Tibial artery (tissue), 4 donors: Measurements from ENCODE around the gene USP32.

Experiments used
- DNase-seq, 2 donors: peaks; one replicate each; pipeline ENCODE4 v3.0.0-alpha.2; 2019
- H3K27ac ChIP-seq, 2 donors: fragments of 200-600 bp; sonication (generic) in 1 of 2; 1 replicate in 1 of 2; 2 replicates in 1 of 2; pipeline ENCODE4 v1.5.1; 2018 to 2019; ENCODE audit warnings: mild to moderate bottlenecking in 1 of 2
- H3K27me3 ChIP-seq, 2 donors: fragments of 200-600 bp; sonication (generic) in 1 of 2; one replicate each; pipeline versions ENCODE4 v1.5.1 to v1.6.0; 2016 to 2019
- H3K36me3 ChIP-seq, 3 donors: fragments of 200-600 bp; sonication (generic) in 2 of 3; one replicate each; pipeline ENCODE4 v1.5.1; 2016 to 2019; ENCODE audit warnings: mild to moderate bottlenecking in 2 of 3
- H3K4me1 ChIP-seq, 4 donors: fragments of 200-600 bp; sonication (generic) in 2 of 4; 1 replicate in 3 of 4; 2 replicates in 1 of 4; pipeline ENCODE4 v1.5.1; 2016 to 2019
- H3K4me3 ChIP-seq, 2 donors: fragments of 200-600 bp; sonication (generic) in 1 of 2; 1 replicate in 1 of 2; 2 replicates in 1 of 2; pipeline ENCODE4 v1.5.1; 2018 to 2019; ENCODE audit warnings: mild to moderate bottlenecking in 2 of 2
- H3K9me3 ChIP-seq, 3 donors: fragments of 200-600 bp; sonication (generic) in 1 of 3; one replicate each; pipeline ENCODE4 v1.5.1; 2016 to 2019
- CTCF ChIP-seq, 2 experiments: fragments of 200-600 bp in 1 of 2; fragments of 450-650 bp in 1 of 2; IDR thresholded peaks; one replicate each; pipeline ENCODE4 v1.5.1; 2017 to 2019; ENCODE audit warnings: antibody characterized with exemption in 2 of 2, mild to moderate bottlenecking in 1 of 2, moderate library complexity in 1 of 2
- intact Hi-C: fragments of 100-400 bp; cut with DNase I; formaldehyde crosslinking; loops from one replicate; pipeline ENCODE4 v1.15.0; 2023; ENCODE audit warnings: low total_unique reads

Gene USP32

GRCh38 chr17:60167065-60167741 lies 224.7 kb downstream of the USP32 start:
- intact Hi-C loops: no loop called here
- TF ChIP-seq CTCF (IDR thresholded peaks at IDR 0.05): no peak
- H3K27ac ChIP-seq: no peak overlapping the region
- H3K36me3 ChIP-seq: no peaks in the 10 kb centered on the region
- H3K27me3 ChIP-seq: peaks cover 0 to 41% of the 10 kb centered on the region in 2 donors
- H3K9me3 ChIP-seq: no peaks in the 10 kb centered on the region
- no peak for DNase-seq
- H3K4me3 ChIP-seq: no peak overlapping the region
- peaks cover 0 to 5% (median 0%) of the 10 kb centered on the region in 4 donors for H3K4me1 ChIP-seq

- intact Hi-C loops: no loop called here
- Histone ChIP-seq H3K9me3 (no peaks in the 10 kb centered on the region), H3K27ac (no peak overlapping the region), H3K4me1 (peaks cover 0 to 5% (median 0%) of the 10 kb centered on the region in 4 donors), H3K27me3 (peaks cover 0 to 52% of the 10 kb centered on the region in 2 donors), H3K4me3 (no peak overlapping the region), H3K36me3 (no peaks in the 10 kb centered on the region)
- TF ChIP-seq CTCF (IDR thresholded peaks at IDR 0.05): no peak
- no peak for DNase-seq
Observed at GRCh38 chr17:60165971-60166370, 226.0 kb downstream of the USP32 start.

- H3K27me3 ChIP-seq: peaks cover 0 to 60% of the 10 kb centered on the region in 2 donors
- no peaks in the 10 kb centered on the region for H3K9me3 ChIP-seq
- intact Hi-C loops: no loop called here
- H3K36me3 ChIP-seq: no peaks in the 10 kb centered on the region
- H3K4me3 ChIP-seq: no peak overlapping the region
- no peak for DNase-seq
- no peak overlapping the region for H3K27ac ChIP-seq
- H3K4me1 ChIP-seq: peaks cover 0 to 3% (median 0%) of the 10 kb centered on the region in 4 donors
- no peak for TF ChIP-seq CTCF (IDR thresholded peaks at IDR 0.05)
Observed at GRCh38 chr17:60165223-60165622, 226.7 kb downstream of the USP32 start.

- intact Hi-C loops: no loop called here
- no peak for DNase-seq
- Histone ChIP-seq H3K36me3 (no peaks in the 10 kb centered on the region), H3K27me3 (peaks cover 0 to 65% of the 10 kb centered on the region in 2 donors), H3K4me1 (no peaks in the 10 kb centered on the region), H3K9me3 (no peaks in the 10 kb centered on the region), H3K27ac (no peak overlapping the region), H3K4me3 (no peak overlapping the region)
- TF ChIP-seq CTCF (IDR thresholded peaks at IDR 0.05): no peak
Observed at GRCh38 chr17:60164697-60165096, 227.2 kb downstream of the USP32 start.

GRCh38 chr17:60164164-60164563 lies 227.8 kb downstream of the USP32 start:
- TF ChIP-seq CTCF (IDR thresholded peaks at IDR 0.05): no peak
- intact Hi-C loops: no loop called here
- H3K27me3 ChIP-seq: peaks cover 0 to 69% of the 10 kb centered on the region in 2 donors
- no peaks in the 10 kb centered on the region for H3K9me3 ChIP-seq
- no peaks in the 10 kb centered on the region for H3K36me3 ChIP-seq
- DNase-seq: no peak
- no peaks in the 10 kb centered on the region for H3K4me1 ChIP-seq
- no peak overlapping the region for H3K4me3 ChIP-seq
- H3K27ac ChIP-seq: no peak overlapping the region
